Tibial nerve (tissue), 3 donors: Measurements from ENCODE around the gene RCCD1.

Source experiments
- CTCF ChIP-seq, 5 experiments: fragments of 200-600 bp in 3 of 5; fragments of 450-650 bp in 2 of 5; sonication (generic) in 3 of 5; IDR thresholded peaks; one replicate each; pipeline ENCODE4 v1.5.1; 2016 to 2019; ENCODE audit warnings: antibody characterized with exemption in 5 of 5, mild to moderate bottlenecking in 3 of 5, moderate library complexity in 2 of 5
- POLR2A ChIP-seq, 2 donors: fragments of 450-650 bp; IDR thresholded peaks; one replicate each; pipeline ENCODE4 v1.6.1; 2017; ENCODE audit warnings: antibody characterized with exemption in 2 of 2, mild to moderate bottlenecking in 2 of 2, moderate library complexity in 2 of 2

GRCh38 chr15:90921887-90922286 lies 32.8 kb upstream of the RCCD1 start:
- TF ChIP-seq CTCF (IDR thresholded peaks at IDR 0.05) (no peak), POLR2A (IDR thresholded peaks at IDR 0.05) (no peak)
